GM18873 (cell line): ENCODE data around the gene PBX2.
"Not testable (repeated sequence)": the region's sequence is repeated elsewhere in the genome, so short reads cannot be mapped to it uniquely, and the experiment has no call there.

Experiments
- ATAC-seq: cut with Tn5 transposase; IDR thresholded peaks from one replicate; pipeline ENCODE4 v1.9.1; 2021; ENCODE audit warnings: mild to moderate bottlenecking, moderate library complexity, moderate number of reproducible peaks; ENCODE audit not compliant: unreplicated experiment, low FRiP score

Gene PBX2

GRCh38 chr6:32190054-32190851 is at the start of gene PBX2:
Gene PBX2 (minus strand): TSS chr6:32190202. CDS start chr6:32189915, 287 bp downstream.
- peak; percentile 49 for ATAC-seq

GRCh38 chr6:32239462-32239861 is 49.5 kb upstream of the PBX2 start:
- no peak for ATAC-seq

GRCh38 chr6:32234934-32235333 is 44.9 kb upstream of the PBX2 start:
- no peak for ATAC-seq

- no peak for ATAC-seq
Observed at GRCh38 chr6:32226434-32226833, 36.4 kb upstream of the PBX2 start.

- ATAC-seq: no peak
Observed at GRCh38 chr6:32224696-32225095, 34.7 kb upstream of the PBX2 start.

GRCh38 chr6:32223258-32224235 is 33.5 kb upstream of the PBX2 start, which contains the start of gene NOTCH4:
Gene NOTCH4 (minus strand): TSS chr6:32224067. CDS start chr6:32223928, 139 bp downstream.
- no peak for ATAC-seq

- no peak for ATAC-seq
Observed at GRCh38 chr6:32222333-32223230, 32.6 kb upstream of the PBX2 start.

GRCh38 chr6:32220021-32220420 is 30.0 kb upstream of the PBX2 start:
- no peak for ATAC-seq

GRCh38 chr6:32218167-32218566 is 28.2 kb upstream of the PBX2 start:
- no peak for ATAC-seq

- no peak for ATAC-seq
Observed at GRCh38 chr6:32216998-32217397, 27.0 kb upstream of the PBX2 start.

- no peak for ATAC-seq
Observed at GRCh38 chr6:32216285-32216684, 26.3 kb upstream of the PBX2 start.

GRCh38 chr6:32215617-32216016 is 25.6 kb upstream of the PBX2 start:
- ATAC-seq: no peak

GRCh38 chr6:32214126-32214525 is 24.1 kb upstream of the PBX2 start:
- no peak for ATAC-seq

- ATAC-seq: no peak
Observed at GRCh38 chr6:32213649-32214048, 23.6 kb upstream of the PBX2 start.

GRCh38 chr6:32212076-32212760 is 22.2 kb upstream of the PBX2 start:
- ATAC-seq: no peak

- not testable (repeated sequence) for ATAC-seq
Observed at GRCh38 chr6:32211432-32211831, 21.4 kb upstream of the PBX2 start.

- no peak for ATAC-seq
Observed at GRCh38 chr6:32210191-32210601, 20.2 kb upstream of the PBX2 start.

- no peak for ATAC-seq
Observed at GRCh38 chr6:32208996-32209395, 19.0 kb upstream of the PBX2 start.

GRCh38 chr6:32204268-32204715 is 14.3 kb upstream of the PBX2 start:
- ATAC-seq: no peak
